HG03025 (cell line): ENCODE data around the gene ROR1.
"Not testable (repeated sequence)": the region's sequence is repeated elsewhere in the genome, so short reads cannot be mapped to it uniquely, and the experiment has no call there.

Experiments
- ATAC-seq: cut with Tn5 transposase; IDR thresholded peaks from one replicate; pipeline ENCODE4 v1.9.1; 2021; ENCODE audit warnings: mild to moderate bottlenecking, moderate library complexity; ENCODE audit not compliant: unreplicated experiment, low FRiP score

The ROR1 gene

GRCh38 chr1:63818567-63819325 lies 44.9 kb downstream of the ROR1 start:
- no peak for ATAC-seq

- ATAC-seq: no peak
Measured at GRCh38 chr1:63819795-63820194, 46.0 kb downstream of the ROR1 start.

- ATAC-seq: no peak
Measured at GRCh38 chr1:63821091-63822005, 47.5 kb downstream of the ROR1 start.

GRCh38 chr1:63822540-63822939 lies 48.7 kb downstream of the ROR1 start:
- ATAC-seq: no peak

GRCh38 chr1:63824451-63824850 lies 50.6 kb downstream of the ROR1 start:
- ATAC-seq: no peak

- no peak for ATAC-seq
Measured at GRCh38 chr1:63825111-63825510, 51.3 kb downstream of the ROR1 start.

GRCh38 chr1:63826246-63826861 lies 52.5 kb downstream of the ROR1 start:
- not testable (repeated sequence) for ATAC-seq

- no peak for ATAC-seq
Measured at GRCh38 chr1:63827411-63828321, 53.8 kb downstream of the ROR1 start.

GRCh38 chr1:63828322-63829044 lies 54.7 kb downstream of the ROR1 start:
- ATAC-seq: peak; percentile 63

GRCh38 chr1:63829349-63830327 lies 55.8 kb downstream of the ROR1 start:
- no peak for ATAC-seq

GRCh38 chr1:63831409-63831808 lies 57.6 kb downstream of the ROR1 start:
- ATAC-seq: no peak

GRCh38 chr1:63833363-63834119 lies 59.7 kb downstream of the ROR1 start:
- ATAC-seq: no peak

GRCh38 chr1:63835128-63835527 lies 61.3 kb downstream of the ROR1 start:
- no peak for ATAC-seq

GRCh38 chr1:63836374-63836773 lies 62.6 kb downstream of the ROR1 start:
- ATAC-seq: no peak

- no peak for ATAC-seq
Measured at GRCh38 chr1:63836830-63837229, 63.0 kb downstream of the ROR1 start.

GRCh38 chr1:63843010-63843409 lies 69.2 kb downstream of the ROR1 start:
- no peak for ATAC-seq

GRCh38 chr1:63843884-63844283 lies 70.1 kb downstream of the ROR1 start:
- ATAC-seq: no peak

GRCh38 chr1:63845346-63845745 lies 71.5 kb downstream of the ROR1 start:
- ATAC-seq: no peak
